GM06990 (cell line): ENCODE measurements around the gene DKC1.

Experiments
- DNase-seq: peaks from one replicate; pipeline ENCODE4 v3.0.0-alpha.2; 2011; ENCODE audit not compliant: insufficient read length; ENCODE audit errors: extremely low read depth
- H3K27me3 ChIP-seq: replicated peaks from 2 replicates; pipeline ENCODE4 v1.6.0; 2011; ENCODE audit warnings: low read length; ENCODE audit not compliant: control insufficient read depth, insufficient read depth
- H3K36me3 ChIP-seq: 2 replicates; pipeline ENCODE4 v1.5.1; 2011; ENCODE audit warnings: low read length; ENCODE audit not compliant: control insufficient read depth, insufficient read depth
- H3K4me3 ChIP-seq: replicated peaks from 2 replicates; pipeline ENCODE4 v1.5.1; 2011; ENCODE audit warnings: low read depth, mild to moderate bottlenecking, control low read depth, low read length
- CTCF ChIP-seq: IDR thresholded peaks from 2 replicates; pipeline ENCODE4 v1.5.1; 2011; ENCODE audit warnings: low read length, control low read depth, mild to moderate bottlenecking, inconsistent platforms; ENCODE audit not compliant: insufficient read depth, poor library complexity, severe bottlenecking

DKC1 gene

GRCh38 chrX:154804261-154804956, 41.7 kb downstream of the DKC1 start:
- H3K27me3 ChIP-seq: no peaks in the 10 kb centered on the region
- no peaks in the 10 kb centered on the region for H3K36me3 ChIP-seq
- TF ChIP-seq CTCF: no peak
- DNase-seq: no peak
- peak overlapping the region; percentile 72 for H3K4me3 ChIP-seq

GRCh38 chrX:154804957-154805695, 42.5 kb downstream of the DKC1 start, which contains the start of gene MPP1:
Gene MPP1 (minus strand): TSS chrX:154805485. CDS start chrX:154805373, 112 bp downstream.
- peak within 1 kb of the TSS; percentile 72 for H3K4me3 ChIP-seq
- no peak for TF ChIP-seq CTCF
- H3K27me3 ChIP-seq: no peaks in the 10 kb centered on the region
- H3K36me3 ChIP-seq: no peaks in the 10 kb centered on the region
- peak; percentile 84 for DNase-seq

GRCh38 chrX:154805696-154806091, 43.0 kb downstream of the DKC1 start:
- DNase-seq: no peak
- H3K36me3 ChIP-seq: no peaks in the 10 kb centered on the region
- peak overlapping the region; percentile 72 for H3K4me3 ChIP-seq
- H3K27me3 ChIP-seq: no peaks in the 10 kb centered on the region
- no peak for TF ChIP-seq CTCF

GRCh38 chrX:154806837-154807501, 44.3 kb downstream of the DKC1 start:
- no peak for TF ChIP-seq CTCF
- no peak overlapping the region for H3K4me3 ChIP-seq
- no peaks in the 10 kb centered on the region for H3K27me3 ChIP-seq
- DNase-seq: no peak
- H3K36me3 ChIP-seq: no peaks in the 10 kb centered on the region

GRCh38 chrX:154809939-154810665, 47.4 kb downstream of the DKC1 start:
- TF ChIP-seq CTCF: no peak
- no peak overlapping the region for H3K4me3 ChIP-seq
- no peaks in the 10 kb centered on the region for H3K27me3 ChIP-seq
- no peaks in the 10 kb centered on the region for H3K36me3 ChIP-seq
- DNase-seq: no peak
